HEK293T (cell line): ENCODE results near the gene RYR1.

Source experiments
- ARNT ChIP-seq: fragments of 450-650 bp; IDR thresholded peaks from 2 replicates; pipeline ENCODE4 v1.6.1; 2017; ENCODE audit warnings: mild to moderate bottlenecking
- FOXM1 ChIP-seq: fragments of 450-650 bp; IDR thresholded peaks from 2 replicates; pipeline ENCODE4 v1.6.1; 2017; ENCODE audit warnings: mild to moderate bottlenecking, borderline replicate concordance
- LEF1 ChIP-seq: fragments of 450-650 bp; IDR thresholded peaks from 2 replicates; pipeline ENCODE4 v1.6.1; 2017; ENCODE audit warnings: mild to moderate bottlenecking, borderline replicate concordance
- SP1 ChIP-seq: fragments of 450-650 bp; IDR thresholded peaks from 2 replicates; pipeline ENCODE4 v1.6.1; 2017
- SUZ12 ChIP-seq: fragments of 450-650 bp; IDR thresholded peaks from 2 replicates; pipeline ENCODE4 v1.6.1; 2016; ENCODE audit warnings: mild to moderate bottlenecking

DNA sequence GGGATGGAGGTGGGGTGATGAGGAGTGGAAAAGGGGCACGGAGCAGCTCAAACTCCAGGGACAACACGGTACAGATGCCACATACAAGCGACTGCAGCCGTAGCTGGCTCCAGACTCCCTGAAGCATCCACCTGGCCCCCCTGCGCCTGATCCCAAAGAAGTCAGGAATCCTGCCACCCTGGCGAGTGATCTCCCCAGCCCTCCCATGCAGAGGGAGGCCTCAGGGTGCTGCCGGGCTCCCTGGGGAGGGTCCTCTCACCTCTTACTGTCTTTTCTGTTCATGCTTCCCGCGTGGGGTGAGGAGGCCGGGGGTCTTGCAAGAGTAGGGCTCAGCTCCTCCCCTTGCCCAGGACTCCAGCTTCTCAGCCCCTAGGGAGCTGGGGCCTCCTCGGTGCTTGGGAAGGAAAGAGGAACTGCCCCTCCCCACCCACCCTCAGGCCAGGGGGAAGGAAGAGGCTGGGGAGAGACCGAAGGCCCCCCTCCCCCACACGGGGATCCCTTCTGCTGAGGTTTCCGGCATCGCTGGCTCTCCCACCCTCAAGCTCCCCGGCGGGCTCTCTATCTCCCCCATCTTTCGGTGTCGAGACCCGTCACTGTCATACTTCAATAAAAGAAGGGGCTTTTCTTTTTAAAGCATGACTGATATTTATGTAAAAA, 7.6 kb upstream of the RYR1 start, which contains the start of gene RASGRP4:
- TF ChIP-seq LEF1 (no peak), ARNT (no peak), FOXM1 (no peak), SP1 (no peak), SUZ12 (no peak)
